OCI-LY3 (cell line): ENCODE measurements around the gene MAGI2.

ENCODE experiments used
- EZH2phosphoT487 ChIP-seq: fragments of 200-600 bp; shearing (Covaris generic); IDR thresholded peaks from 2 replicates; pipeline ENCODE4 v1.6.1; 2018; ENCODE audit warnings: antibody characterized with exemption, mixed run types, low read depth
- TF ChIP-seq, protein P1 (sequence below): fragments of 200-600, 300-600 bp; sonication (generic); IDR thresholded peaks from 2 replicates; pipeline ENCODE4 v1.5.1; 2014; ENCODE audit warnings: antibody characterized with exemption, low read length, low read depth

GRCh38 chr7:78066599-78066998 is 1386.9 kb downstream of the MAGI2 start:
- TF ChIP-seq, protein P1, sequence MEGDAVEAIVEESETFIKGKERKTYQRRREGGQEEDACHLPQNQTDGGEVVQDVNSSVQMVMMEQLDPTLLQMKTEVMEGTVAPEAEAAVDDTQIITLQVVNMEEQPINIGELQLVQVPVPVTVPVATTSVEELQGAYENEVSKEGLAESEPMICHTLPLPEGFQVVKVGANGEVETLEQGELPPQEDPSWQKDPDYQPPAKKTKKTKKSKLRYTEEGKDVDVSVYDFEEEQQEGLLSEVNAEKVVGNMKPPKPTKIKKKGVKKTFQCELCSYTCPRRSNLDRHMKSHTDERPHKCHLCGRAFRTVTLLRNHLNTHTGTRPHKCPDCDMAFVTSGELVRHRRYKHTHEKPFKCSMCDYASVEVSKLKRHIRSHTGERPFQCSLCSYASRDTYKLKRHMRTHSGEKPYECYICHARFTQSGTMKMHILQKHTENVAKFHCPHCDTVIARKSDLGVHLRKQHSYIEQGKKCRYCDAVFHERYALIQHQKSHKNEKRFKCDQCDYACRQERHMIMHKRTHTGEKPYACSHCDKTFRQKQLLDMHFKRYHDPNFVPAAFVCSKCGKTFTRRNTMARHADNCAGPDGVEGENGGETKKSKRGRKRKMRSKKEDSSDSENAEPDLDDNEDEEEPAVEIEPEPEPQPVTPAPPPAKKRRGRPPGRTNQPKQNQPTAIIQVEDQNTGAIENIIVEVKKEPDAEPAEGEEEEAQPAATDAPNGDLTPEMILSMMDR = no peak
- no peak for TF ChIP-seq EZH2phosphoT487
